ENCODE results near the gene GNA12.

GNA12 gene

GRCh38 chr7:2838451-2838850 is 5.7 kb downstream of the GNA12 start:
- DNase-seq (ENCODE audit: low read depth, low spot score), result no peak

- DNase-seq (ENCODE audit: low read depth, low spot score), result no peak
Measured at GRCh38 chr7:2837496-2837895, 6.6 kb downstream of the GNA12 start.

DNA sequence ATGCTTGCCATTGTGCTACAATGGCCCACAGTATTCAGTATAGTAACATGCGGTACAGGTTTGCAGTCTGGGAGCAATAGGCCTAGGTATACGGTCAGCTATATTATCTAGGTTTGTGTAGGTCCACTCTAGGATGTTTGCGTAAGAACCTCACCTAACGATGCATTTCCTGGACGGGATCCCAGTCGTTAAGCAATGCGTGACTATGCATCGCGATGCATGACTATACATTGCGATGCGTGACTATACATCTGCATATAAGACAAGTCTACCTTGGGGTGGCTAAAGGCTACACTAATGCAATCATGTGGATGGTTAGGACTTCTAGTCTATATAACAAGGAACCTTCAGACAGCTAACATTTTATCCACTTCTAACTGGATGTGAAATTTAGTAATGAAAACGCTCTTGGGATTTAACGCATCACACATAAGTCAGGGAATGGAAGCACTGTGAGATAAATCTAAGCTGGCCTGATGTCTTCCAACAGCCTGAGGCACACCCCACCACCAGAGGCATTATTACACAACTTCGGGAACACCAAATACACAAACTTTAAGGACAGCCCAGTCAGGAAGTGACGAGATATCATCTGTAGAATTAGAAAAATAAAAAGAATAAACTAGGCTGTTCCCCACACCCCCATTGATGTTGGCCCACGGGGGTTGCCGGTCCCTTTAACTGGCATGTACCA is 9.2 kb downstream of the GNA12 start:
- no peak for DNase-seq (ENCODE audit: low read depth, low spot score)

DNA sequence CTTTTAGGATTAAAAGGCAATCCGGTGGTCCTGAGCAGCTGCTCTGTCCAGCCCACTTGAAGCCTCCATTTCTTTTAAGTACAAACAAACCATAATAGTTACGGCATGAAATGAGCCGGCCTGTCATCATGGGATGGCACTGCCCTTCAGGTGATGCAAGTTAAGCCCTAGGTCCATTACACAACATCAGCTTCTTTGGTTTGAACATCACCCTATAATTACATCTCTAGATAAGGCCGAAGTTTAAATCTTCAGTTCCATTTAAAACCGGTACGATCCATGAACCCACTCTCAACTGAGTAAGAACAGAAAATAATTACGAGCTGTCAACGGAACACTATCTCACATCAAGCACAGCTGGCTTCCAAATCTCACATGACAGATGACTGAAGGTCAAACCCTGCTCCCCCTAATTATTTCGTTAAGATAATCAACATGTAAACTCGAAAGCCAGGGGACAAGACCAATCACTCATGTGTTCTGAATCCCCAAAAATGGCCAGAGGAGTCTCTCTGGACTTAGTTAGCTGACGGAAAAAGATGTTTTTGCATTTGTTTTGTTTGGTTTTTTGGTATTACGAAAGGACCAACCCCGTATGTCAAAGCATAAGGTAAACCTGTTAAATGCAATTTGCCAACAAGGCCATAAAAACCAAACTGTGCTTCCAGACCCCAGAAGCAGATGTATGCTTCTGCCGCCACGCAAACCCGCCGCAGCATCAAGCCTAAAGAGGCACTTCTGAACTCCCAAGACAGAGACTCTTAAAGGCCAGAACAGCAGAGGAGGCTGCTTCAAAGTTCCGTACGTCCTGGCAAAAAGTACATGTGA is 10.8 kb downstream of the GNA12 start:
- DNase-seq (ENCODE audit: low read depth, low spot score), result no peak

- no peak for DNase-seq (ENCODE audit: low read depth, low spot score)
Measured at GRCh38 chr7:2832461-2832860, 11.6 kb downstream of the GNA12 start.

- DNase-seq (ENCODE audit: low read depth, low spot score), result no peak
Measured at GRCh38 chr7:2830609-2831376, 13.3 kb downstream of the GNA12 start.

DNA sequence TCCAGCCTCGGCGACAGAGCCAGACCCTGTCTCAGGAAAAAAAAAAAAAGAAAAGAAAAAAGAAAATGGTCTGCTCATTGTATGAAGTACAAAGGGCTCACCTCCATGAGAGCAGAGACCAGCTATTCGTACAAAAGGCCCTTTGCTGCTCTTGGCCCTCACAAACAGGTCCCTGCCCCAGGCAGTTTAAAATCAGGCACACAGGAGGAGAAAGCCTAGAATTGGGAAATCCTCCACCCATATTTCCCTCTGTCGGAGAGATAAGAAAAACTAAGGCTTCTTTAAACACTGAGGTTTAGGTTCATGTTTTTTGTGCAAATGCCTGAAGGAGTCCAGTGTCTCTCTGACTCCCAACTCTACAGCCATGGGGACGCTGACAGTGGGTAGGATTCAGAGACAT is 15.1 kb downstream of the GNA12 start:
- DNase-seq (ENCODE audit: low read depth, low spot score), result no peak

GRCh38 chr7:2826771-2827170 is 17.3 kb downstream of the GNA12 start:
- DNase-seq (ENCODE audit: low read depth, low spot score), result no peak

- no peak for DNase-seq (ENCODE audit: low read depth, low spot score)
Measured at GRCh38 chr7:2825559-2826227, 18.4 kb downstream of the GNA12 start.

- DNase-seq (ENCODE audit: low read depth, low spot score), result no peak
Measured at GRCh38 chr7:2824678-2825461, 19.2 kb downstream of the GNA12 start.

DNA sequence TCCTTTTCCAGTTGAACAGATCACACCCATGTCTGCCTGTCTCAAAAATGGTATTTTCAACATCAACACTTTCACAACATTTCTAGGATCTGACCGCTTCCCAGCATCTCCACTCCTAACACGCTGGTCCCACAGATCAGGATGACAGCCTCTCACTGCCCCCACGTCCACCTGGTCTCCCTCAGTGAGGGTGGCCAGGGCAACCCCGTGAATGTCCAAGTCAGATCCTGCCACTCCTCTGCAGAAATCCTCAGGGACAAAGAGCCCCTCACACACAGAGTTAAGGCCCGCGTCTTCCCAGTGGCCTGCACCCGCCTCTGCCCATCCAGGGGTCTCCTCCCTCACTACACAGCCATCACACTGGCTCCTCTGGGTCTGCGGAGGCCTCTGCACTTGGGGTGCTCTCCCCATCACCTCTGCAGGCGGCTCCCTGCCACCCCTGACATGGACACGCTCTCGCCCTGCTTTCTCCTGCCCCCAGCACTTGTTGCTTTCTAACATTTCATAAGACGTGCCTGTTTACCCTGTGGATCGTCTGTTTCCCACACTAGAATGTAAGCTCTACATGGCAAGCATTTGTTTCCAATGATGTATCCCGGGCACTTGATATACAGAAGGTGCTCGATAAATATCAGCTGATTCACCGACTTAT is 20.0 kb downstream of the GNA12 start:
- DNase-seq (ENCODE audit: low read depth, low spot score), result no peak

GRCh38 chr7:2823130-2823529 is 21.0 kb downstream of the GNA12 start:
- DNase-seq (ENCODE audit: low read depth, low spot score), result no peak

DNA sequence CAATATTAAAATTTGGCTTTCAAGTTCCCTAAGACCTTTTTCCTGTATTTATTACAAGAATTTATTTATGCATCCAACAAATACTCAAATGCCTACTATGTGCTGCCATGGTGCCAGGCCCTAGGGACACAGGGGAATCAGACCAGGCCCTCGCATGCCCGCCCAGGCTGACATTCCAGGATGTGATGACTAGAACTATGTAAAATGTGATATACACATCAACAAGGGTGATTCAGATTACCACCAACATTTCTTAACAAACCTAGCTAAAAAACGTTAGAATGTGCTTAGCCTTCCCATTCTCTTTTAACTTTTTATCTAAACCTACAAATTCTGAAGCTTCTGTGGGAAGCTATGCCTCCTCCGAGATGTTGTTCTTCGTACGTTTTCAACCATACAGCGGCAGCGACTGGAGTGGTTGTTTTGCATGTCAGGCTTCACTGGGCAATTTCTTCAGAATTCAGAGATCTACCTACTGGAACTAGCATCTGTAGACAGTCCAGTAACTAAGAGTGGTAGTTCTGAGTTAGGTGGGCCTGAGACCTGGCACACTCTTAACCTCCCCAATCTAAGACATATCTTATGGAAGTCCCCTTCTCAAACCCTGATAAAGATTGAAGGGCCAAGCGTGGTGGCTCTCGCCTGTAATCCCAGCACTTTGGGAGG is 22.1 kb downstream of the GNA12 start:
- no peak for DNase-seq (ENCODE audit: low read depth, low spot score)

- no peak for DNase-seq (ENCODE audit: low read depth, low spot score)
Measured at GRCh38 chr7:2821161-2821841, 22.8 kb downstream of the GNA12 start.

DNA sequence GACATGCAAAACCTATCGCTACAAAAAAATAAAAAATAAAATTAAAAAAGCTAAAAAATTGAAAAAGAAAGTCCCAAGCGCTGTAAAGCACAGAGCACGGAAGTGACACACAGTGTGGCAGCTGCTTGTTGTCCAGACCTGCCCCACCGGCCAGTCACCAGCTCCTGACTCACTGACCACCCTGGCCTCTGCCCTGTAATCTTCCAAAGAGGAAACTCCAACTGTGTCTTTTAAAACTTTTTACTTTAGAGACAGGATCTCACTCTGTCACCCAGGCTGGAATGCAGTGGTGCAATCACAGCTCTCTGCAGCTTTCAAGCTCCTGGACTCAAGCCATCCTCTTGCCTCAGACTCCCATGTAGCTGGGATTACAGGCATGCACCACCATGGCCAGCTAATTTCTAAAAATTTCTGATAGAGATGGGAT is 23.6 kb downstream of the GNA12 start:
- no peak for DNase-seq (ENCODE audit: low read depth, low spot score)

- DNase-seq (ENCODE audit: low read depth, low spot score), result no peak
Measured at GRCh38 chr7:2819954-2820397, 24.1 kb downstream of the GNA12 start.

DNA sequence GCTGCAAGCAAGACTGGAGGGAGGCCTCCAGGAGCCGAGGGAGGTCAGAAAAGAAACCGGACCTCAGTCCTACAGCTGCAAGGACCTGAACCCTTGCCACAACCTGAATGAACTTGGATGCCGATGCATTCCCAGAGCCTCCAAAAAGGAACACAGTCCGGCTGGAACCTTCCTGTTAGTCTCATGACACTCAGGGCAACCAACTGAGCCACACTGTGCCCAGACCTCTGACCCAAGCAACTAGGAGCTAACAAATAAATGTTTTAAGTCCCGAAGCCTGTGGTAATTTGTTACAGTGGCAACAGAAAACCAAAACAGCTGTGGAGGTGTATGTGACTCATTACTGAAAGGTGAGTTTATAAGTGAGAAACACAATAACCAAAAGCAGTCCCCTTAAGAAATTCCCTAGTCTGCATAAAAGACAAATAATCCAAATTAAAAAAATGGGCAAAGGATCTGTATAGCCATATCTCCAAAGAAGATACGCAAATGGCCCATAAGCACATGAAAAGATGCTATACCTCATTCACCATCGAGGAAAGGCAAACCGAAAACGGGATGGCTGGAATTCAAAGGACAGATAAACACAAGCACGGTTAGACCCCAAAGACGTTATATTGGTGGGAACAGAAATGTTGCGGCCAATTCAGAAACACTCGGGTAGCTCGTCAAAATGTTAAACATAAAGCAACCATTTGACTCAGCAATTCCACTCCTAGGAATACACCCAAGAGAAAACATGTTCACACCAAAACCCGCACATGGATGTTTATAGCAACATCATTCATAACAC is 24.8 kb downstream of the GNA12 start:
- no peak for DNase-seq (ENCODE audit: low read depth, low spot score)

DNA sequence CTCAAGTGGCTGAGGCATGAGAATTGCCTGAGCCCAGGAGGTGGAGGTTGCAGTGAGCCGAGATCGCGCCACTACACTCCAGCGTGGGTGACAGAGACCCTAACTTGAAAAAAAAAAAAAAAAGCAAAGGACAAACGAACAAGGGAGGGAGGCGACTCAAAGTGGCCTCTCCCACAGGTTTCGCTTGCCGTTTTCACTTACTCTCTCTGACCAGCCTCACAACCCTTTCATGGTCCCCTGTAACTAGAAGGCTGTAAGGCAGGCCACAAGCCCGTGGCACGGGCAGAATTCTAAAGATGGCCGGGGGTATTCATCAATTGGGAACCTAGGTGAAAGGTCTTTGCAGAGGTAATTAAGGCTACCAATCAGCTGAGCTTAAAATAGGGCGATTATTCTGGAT is 25.5 kb downstream of the GNA12 start:
- DNase-seq (ENCODE audit: low read depth, low spot score), result no peak

DNA sequence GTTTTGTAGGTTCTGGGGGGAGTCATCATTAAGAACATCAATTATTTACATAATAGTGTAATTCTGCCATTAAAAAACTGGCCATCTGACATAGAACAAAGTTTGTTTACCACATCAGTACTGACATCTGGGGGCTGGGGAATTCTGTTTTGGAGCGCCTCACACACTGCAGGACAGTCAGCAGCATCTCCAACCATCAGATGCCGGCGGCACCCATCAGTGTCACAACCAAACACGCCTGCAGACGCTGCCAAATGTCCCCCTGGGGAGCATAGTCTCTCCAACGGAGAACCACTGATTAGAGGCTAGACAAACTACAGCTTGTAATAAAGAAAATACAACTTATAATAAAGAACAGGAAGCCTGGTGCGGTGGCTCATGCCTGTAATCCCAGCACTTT is 26.0 kb downstream of the GNA12 start:
- DNase-seq (ENCODE audit: low read depth, low spot score), result no peak
